ENCODE data around the gene MAPKAP1. TPM values are rescaled to one million over a fixed set of nuclear protein-coding genes. Genes with fewer than 3 reads are reported as not detected.

The MAPKAP1 gene
- total RNA-seq, 2 experiments from 2014 or later, result 53.2 to 59.4 TPM

GRCh38 chr9:125532812-125533594 lies 174.0 kb downstream of the MAPKAP1 start:
- H3K9me3 Mint-ChIP-seq (ENCODE audit: low read depth), result no peaks in the 10 kb centered on the region
- DNase-seq (no peak), ATAC-seq (no peak)
- peaks cover 8% of the 10 kb centered on the region for H3K36me3 Mint-ChIP-seq
- CTCF ChIA-PET, result interaction anchor here (4.2 kb wide), 1 partner anchor 9 kb away, joined by 14 read pairs; no protein-coding TSS in a partner anchor
- H3K4me3 Mint-ChIP-seq, result no peak overlapping the region
- no peaks in the 10 kb centered on the region for H3K27me3 Mint-ChIP-seq
- H3K27ac Mint-ChIP-seq, result no peak overlapping the region
- peaks cover 21% of the 10 kb centered on the region for H3K4me1 Mint-ChIP-seq

- DNase-seq (no peak), ATAC-seq (no peak)
- CTCF ChIA-PET, result interaction anchor here (4.2 kb wide), 1 partner anchor 9 kb away, joined by 14 read pairs; no protein-coding TSS in a partner anchor
- no peaks in the 10 kb centered on the region for H3K27me3 Mint-ChIP-seq
- H3K4me1 Mint-ChIP-seq, result peaks cover 26% of the 10 kb centered on the region
- peaks cover 8% of the 10 kb centered on the region for H3K36me3 Mint-ChIP-seq
- H3K27ac Mint-ChIP-seq, result no peak overlapping the region
- H3K9me3 Mint-ChIP-seq (ENCODE audit: low read depth), result no peaks in the 10 kb centered on the region
- no peak overlapping the region for H3K4me3 Mint-ChIP-seq
Measured at GRCh38 chr9:125532412-125532811, 174.6 kb downstream of the MAPKAP1 start.

GRCh38 chr9:125529589-125530515 lies 177.2 kb downstream of the MAPKAP1 start:
- CTCF ChIA-PET, result interaction anchor here (1.2 to 4.2 kb wide), 7 partner anchors 8 to 135 kb away, joined by 3 to 14 read pairs (median 7); no protein-coding TSS in a partner anchor
- H3K9me3 Mint-ChIP-seq (ENCODE audit: low read depth), result no peaks in the 10 kb centered on the region
- no peak overlapping the region for H3K4me3 Mint-ChIP-seq
- H3K4me1 Mint-ChIP-seq, result peaks cover 33% of the 10 kb centered on the region
- DNase-seq (no peak), ATAC-seq (peak; percentile 74)
- H3K36me3 Mint-ChIP-seq, result peaks cover 8% of the 10 kb centered on the region
- H3K27ac Mint-ChIP-seq, result peak overlapping the region; percentile 82
- no peaks in the 10 kb centered on the region for H3K27me3 Mint-ChIP-seq

GRCh38 chr9:125529107-125529506 lies 177.9 kb downstream of the MAPKAP1 start:
- peak overlapping the region; percentile 82 for H3K27ac Mint-ChIP-seq
- ATAC-seq, result no peak
- H3K4me3 Mint-ChIP-seq, result no peak overlapping the region
- H3K4me1 Mint-ChIP-seq, result peaks cover 35% of the 10 kb centered on the region
- H3K36me3 Mint-ChIP-seq, result peaks cover 8% of the 10 kb centered on the region
- DNase-seq, result no peak
- no peaks in the 10 kb centered on the region for H3K27me3 Mint-ChIP-seq
- H3K9me3 Mint-ChIP-seq (ENCODE audit: low read depth), result no peaks in the 10 kb centered on the region
- CTCF ChIA-PET, result interaction anchor here (2.3 kb wide), 1 partner anchor 121 kb away, joined by 8 read pairs; no protein-coding TSS in a partner anchor

GRCh38 chr9:125527471-125528002 lies 179.5 kb downstream of the MAPKAP1 start:
- ATAC-seq (no peak), DNase-seq (no peak)
- H3K27ac Mint-ChIP-seq, result no peak overlapping the region
- H3K27me3 Mint-ChIP-seq, result no peaks in the 10 kb centered on the region
- H3K36me3 Mint-ChIP-seq, result peaks cover 12% of the 10 kb centered on the region
- peaks cover 43% of the 10 kb centered on the region for H3K4me1 Mint-ChIP-seq
- H3K9me3 Mint-ChIP-seq (ENCODE audit: low read depth), result no peaks in the 10 kb centered on the region
- CTCF ChIA-PET, result no interaction called here
- H3K4me3 Mint-ChIP-seq, result no peak overlapping the region

- Mint-ChIP-seq H3K4me3 (no peak overlapping the region), H3K9me3 (ENCODE audit: low read depth) (no peaks in the 10 kb centered on the region), H3K4me1 (peaks cover 58% of the 10 kb centered on the region), H3K36me3 (peaks cover 15% of the 10 kb centered on the region), H3K27me3 (no peaks in the 10 kb centered on the region), H3K27ac (no peak overlapping the region)
- DNase-seq (no peak), ATAC-seq (no peak)
- CTCF ChIA-PET, result interaction anchor here (1.2 kb wide), 1 partner anchor 32 kb away, joined by 3 read pairs; no protein-coding TSS in a partner anchor
Measured at GRCh38 chr9:125525921-125526631, 180.9 kb downstream of the MAPKAP1 start.

GRCh38 chr9:125524583-125525355 lies 182.2 kb downstream of the MAPKAP1 start:
- CTCF ChIA-PET, result interaction anchor here (1.2 kb wide), 1 partner anchor 11 kb away, joined by 3 read pairs; no protein-coding TSS in a partner anchor
- H3K27me3 Mint-ChIP-seq, result no peaks in the 10 kb centered on the region
- no peak overlapping the region for H3K27ac Mint-ChIP-seq
- peaks cover 52% of the 10 kb centered on the region for H3K4me1 Mint-ChIP-seq
- no peaks in the 10 kb centered on the region for H3K9me3 Mint-ChIP-seq (ENCODE audit: low read depth)
- DNase-seq, result no peak
- no peak for ATAC-seq
- peaks cover 22% of the 10 kb centered on the region for H3K36me3 Mint-ChIP-seq
- H3K4me3 Mint-ChIP-seq, result no peak overlapping the region

- ATAC-seq (no peak), DNase-seq (no peak)
- peaks cover 17% of the 10 kb centered on the region for H3K36me3 Mint-ChIP-seq
- H3K4me3 Mint-ChIP-seq, result no peak overlapping the region
- H3K27me3 Mint-ChIP-seq, result no peaks in the 10 kb centered on the region
- H3K27ac Mint-ChIP-seq, result no peak overlapping the region
- H3K4me1 Mint-ChIP-seq, result peaks cover 44% of the 10 kb centered on the region
- CTCF ChIA-PET, result no interaction called here
- no peaks in the 10 kb centered on the region for H3K9me3 Mint-ChIP-seq (ENCODE audit: low read depth)
Measured at GRCh38 chr9:125523681-125524080, 183.3 kb downstream of the MAPKAP1 start.

- Mint-ChIP-seq H3K27me3 (no peaks in the 10 kb centered on the region), H3K4me1 (peaks cover 36% of the 10 kb centered on the region), H3K4me3 (no peak overlapping the region), H3K36me3 (peaks cover 16% of the 10 kb centered on the region), H3K27ac (peak overlapping the region; percentile 87), H3K9me3 (ENCODE audit: low read depth) (no peaks in the 10 kb centered on the region)
- CTCF ChIA-PET, result interaction anchor here (1.4 to 1.5 kb wide), 3 partner anchors 8 to 115 kb away, joined by 5 to 7 read pairs (median 6); no protein-coding TSS in a partner anchor
- DNase-seq (no peak), ATAC-seq (no peak)
Measured at GRCh38 chr9:125522328-125522725, 184.7 kb downstream of the MAPKAP1 start.

GRCh38 chr9:125521462-125522327 lies 185.3 kb downstream of the MAPKAP1 start:
- Mint-ChIP-seq H3K27me3 (no peaks in the 10 kb centered on the region), H3K36me3 (peaks cover 16% of the 10 kb centered on the region), H3K4me1 (peaks cover 36% of the 10 kb centered on the region), H3K9me3 (ENCODE audit: low read depth) (no peaks in the 10 kb centered on the region), H3K27ac (peak overlapping the region; percentile 87), H3K4me3 (peak overlapping the region; percentile 23)
- ATAC-seq (peak; percentile 94), DNase-seq (no peak)
- CTCF ChIA-PET, result interaction anchor here (1.4 to 1.5 kb wide), 3 partner anchors 8 to 114 kb away, joined by 5 to 7 read pairs (median 6); no protein-coding TSS in a partner anchor

- peaks cover 16% of the 10 kb centered on the region for H3K36me3 Mint-ChIP-seq
- ATAC-seq (no peak), DNase-seq (no peak)
- H3K9me3 Mint-ChIP-seq (ENCODE audit: low read depth), result no peaks in the 10 kb centered on the region
- no peak overlapping the region for H3K4me3 Mint-ChIP-seq
- CTCF ChIA-PET, result no interaction called here
- H3K27me3 Mint-ChIP-seq, result no peaks in the 10 kb centered on the region
- peaks cover 28% of the 10 kb centered on the region for H3K4me1 Mint-ChIP-seq
- H3K27ac Mint-ChIP-seq, result no peak overlapping the region
Measured at GRCh38 chr9:125519734-125520133, 187.3 kb downstream of the MAPKAP1 start.

Measured in activated CD8-positive, alpha-beta memory T cell treated with anti-CD3 and anti-CD28 coated beads, Interleukin-2, amount 10 ng/mL, durations not matched to agents 7 days and 5 days (primary cell).